Lower lobe of right lung (tissue), 2 donors: ENCODE results near the gene SLC48A1. TPM values are rescaled to one million over a fixed set of nuclear protein-coding genes. Genes with fewer than 3 reads are reported as not detected.

Source experiments
- ATAC-seq, 2 donors: fragments of 200-7000 bp; cut with Tn5 transposase; one replicate each; pipeline ENCODE4 v1.9.1; 2020 to 2022; ENCODE audit warnings: mild to moderate bottlenecking in 2 of 2, moderate library complexity in 2 of 2
- DNase-seq: peaks from one replicate; pipeline ENCODE4 v3.0.0-alpha.2; 2020
- H3K27ac ChIP-seq: fragments of 200-600 bp; one replicate; pipeline ENCODE4 v1.8.0; 2022
- H3K27me3 ChIP-seq: fragments of 200-600 bp; one replicate; pipeline ENCODE4 v1.8.0; 2022; ENCODE audit warnings: low read depth
- H3K36me3 ChIP-seq: fragments of 200-600 bp; one replicate; pipeline ENCODE4 v1.8.0; 2022; ENCODE audit warnings: mild to moderate bottlenecking
- H3K4me1 ChIP-seq: fragments of 200-600 bp; one replicate; pipeline ENCODE4 v1.8.0; 2022
- H3K4me3 ChIP-seq: fragments of 200-600 bp; one replicate; pipeline ENCODE4 v1.8.0; 2022; ENCODE audit warnings: mild to moderate bottlenecking
- H3K9me3 ChIP-seq: fragments of 200-600 bp; one replicate; pipeline ENCODE4 v1.8.0; 2022
- intact Hi-C: fragments of 100-400 bp; cut with DNase I; formaldehyde crosslinking; loops from one replicate; pipeline ENCODE4 v1.11.0; 2022
- total RNA-seq: library from RNA; stranded (reverse); fragmentation: NEBNext Ultra II Directional; extraction: Animal tissue kit (Norgen Biotek cat#: 25700); gene quantifications from one replicate; pipeline ENCODE4 v1.2.1, GENCODE V29; 2021
- TF ChIP-seq, protein P1 (sequence below): fragments of 200-600 bp; IDR thresholded peaks from one replicate; pipeline ENCODE4 v1.8.0; 2022; ENCODE audit warnings: antibody characterized with exemption, mild to moderate bottlenecking
- donor health status: DM: no; HTN: yes; CAD: no; lungs with severe emphysema.

Gene SLC48A1
- total RNA-seq, 1 donor from 2014 or later = 39.9 TPM

DNA sequence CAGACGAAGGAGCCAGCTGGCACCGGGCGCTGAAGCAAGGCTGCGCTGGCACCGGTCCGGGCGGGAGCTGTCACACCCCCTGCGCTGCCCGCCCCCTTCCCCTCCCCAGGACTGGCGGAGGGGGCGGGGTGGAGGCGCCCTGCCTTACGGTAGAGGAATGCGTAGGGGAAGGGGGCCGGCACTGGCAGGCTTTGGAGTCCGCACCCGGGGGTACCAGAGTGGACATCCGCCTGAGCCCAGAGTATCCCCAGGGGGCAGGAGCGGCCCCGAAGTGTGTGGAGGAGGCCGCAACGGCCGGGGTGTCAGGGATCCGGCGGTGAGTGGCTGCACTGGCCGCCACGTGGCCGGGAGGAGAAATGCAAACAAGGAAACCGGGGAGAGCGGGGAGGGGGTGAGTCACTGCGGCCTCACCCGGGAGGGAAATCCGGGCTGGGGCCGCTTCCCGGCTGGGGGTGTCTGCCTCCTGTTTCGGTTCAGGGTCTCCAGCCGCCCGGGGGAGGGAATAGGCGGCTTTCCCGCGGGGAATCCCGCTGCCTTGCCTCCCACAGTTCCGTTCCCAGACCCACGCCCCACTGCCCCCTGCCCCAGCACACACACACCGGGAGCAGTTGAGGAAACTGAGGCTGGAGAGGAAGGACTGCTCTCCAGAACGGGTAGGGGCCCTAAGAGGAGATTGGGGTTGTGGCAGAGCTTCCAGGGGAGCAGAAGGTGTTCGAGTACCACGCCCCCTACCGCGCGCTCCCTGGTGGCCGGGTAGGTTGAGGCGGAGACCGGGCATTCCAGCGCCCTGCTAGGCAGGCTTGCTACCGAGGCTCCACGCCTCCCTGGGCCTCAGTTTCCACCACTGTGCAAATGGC lies 14.0 kb upstream of the SLC48A1 start, which contains the start of gene RAPGEF3:
TSS of gene RAPGEF3 (minus strand) at position 47 of the 857 bp plus-strand sequence. CDS start 324 bp downstream, outside the sequence.
- H3K4me1 ChIP-seq = peaks cover 47% of the 10 kb centered on the region
- H3K36me3 ChIP-seq = no peaks in the 10 kb centered on the region
- intact Hi-C loops = no loop called here
- ATAC-seq = peak; percentile 92 to 93
- H3K27me3 ChIP-seq = no peaks in the 10 kb centered on the region
- TF ChIP-seq, protein P1, sequence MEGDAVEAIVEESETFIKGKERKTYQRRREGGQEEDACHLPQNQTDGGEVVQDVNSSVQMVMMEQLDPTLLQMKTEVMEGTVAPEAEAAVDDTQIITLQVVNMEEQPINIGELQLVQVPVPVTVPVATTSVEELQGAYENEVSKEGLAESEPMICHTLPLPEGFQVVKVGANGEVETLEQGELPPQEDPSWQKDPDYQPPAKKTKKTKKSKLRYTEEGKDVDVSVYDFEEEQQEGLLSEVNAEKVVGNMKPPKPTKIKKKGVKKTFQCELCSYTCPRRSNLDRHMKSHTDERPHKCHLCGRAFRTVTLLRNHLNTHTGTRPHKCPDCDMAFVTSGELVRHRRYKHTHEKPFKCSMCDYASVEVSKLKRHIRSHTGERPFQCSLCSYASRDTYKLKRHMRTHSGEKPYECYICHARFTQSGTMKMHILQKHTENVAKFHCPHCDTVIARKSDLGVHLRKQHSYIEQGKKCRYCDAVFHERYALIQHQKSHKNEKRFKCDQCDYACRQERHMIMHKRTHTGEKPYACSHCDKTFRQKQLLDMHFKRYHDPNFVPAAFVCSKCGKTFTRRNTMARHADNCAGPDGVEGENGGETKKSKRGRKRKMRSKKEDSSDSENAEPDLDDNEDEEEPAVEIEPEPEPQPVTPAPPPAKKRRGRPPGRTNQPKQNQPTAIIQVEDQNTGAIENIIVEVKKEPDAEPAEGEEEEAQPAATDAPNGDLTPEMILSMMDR = peak; percentile 54
- DNase-seq = peak; percentile 90
- no peaks in the 10 kb centered on the region for H3K9me3 ChIP-seq
- peak within 1 kb of the TSS; percentile 68 for H3K4me3 ChIP-seq
- peak within 1 kb of the TSS; percentile 84 for H3K27ac ChIP-seq

DNA sequence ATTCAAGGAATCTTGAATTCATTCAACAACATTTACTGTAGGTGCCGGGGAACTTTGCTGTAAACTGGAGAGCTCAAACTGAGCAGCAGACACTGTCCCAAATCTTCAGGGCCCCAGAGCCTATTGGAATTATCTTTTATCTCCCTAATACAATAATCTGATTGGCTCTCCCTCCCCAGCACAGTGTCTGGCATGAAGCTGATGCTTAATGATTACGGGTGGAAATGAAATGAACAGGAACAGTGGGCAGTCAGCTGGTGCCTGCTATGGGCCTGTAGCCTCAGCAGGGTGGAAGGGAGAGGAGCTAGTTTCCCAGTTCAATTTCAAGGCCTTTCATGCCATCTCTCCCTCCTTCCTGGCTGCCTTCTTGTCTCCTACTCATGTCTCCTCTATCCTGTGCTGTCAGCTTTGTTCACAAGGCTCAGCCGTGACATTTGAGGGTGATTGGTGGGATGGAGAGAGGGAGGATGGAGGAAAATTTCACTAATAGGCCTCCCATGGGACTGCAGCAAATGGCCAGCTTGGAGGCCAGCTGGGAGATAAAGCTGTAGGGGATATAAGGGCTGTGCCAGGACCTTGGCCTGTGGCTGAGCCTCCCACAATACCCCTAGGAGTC lies 10.1 kb upstream of the SLC48A1 start:
- Histone ChIP-seq H3K27me3 (no peaks in the 10 kb centered on the region), H3K27ac (no peak overlapping the region), H3K4me3 (no peak overlapping the region), H3K4me1 (peaks cover 9% of the 10 kb centered on the region), H3K36me3 (no peaks in the 10 kb centered on the region), H3K9me3 (no peaks in the 10 kb centered on the region)
- DNase-seq = no peak
- intact Hi-C loops = no loop called here
- TF ChIP-seq, protein P1 = no peak
- ATAC-seq = no peak

DNA sequence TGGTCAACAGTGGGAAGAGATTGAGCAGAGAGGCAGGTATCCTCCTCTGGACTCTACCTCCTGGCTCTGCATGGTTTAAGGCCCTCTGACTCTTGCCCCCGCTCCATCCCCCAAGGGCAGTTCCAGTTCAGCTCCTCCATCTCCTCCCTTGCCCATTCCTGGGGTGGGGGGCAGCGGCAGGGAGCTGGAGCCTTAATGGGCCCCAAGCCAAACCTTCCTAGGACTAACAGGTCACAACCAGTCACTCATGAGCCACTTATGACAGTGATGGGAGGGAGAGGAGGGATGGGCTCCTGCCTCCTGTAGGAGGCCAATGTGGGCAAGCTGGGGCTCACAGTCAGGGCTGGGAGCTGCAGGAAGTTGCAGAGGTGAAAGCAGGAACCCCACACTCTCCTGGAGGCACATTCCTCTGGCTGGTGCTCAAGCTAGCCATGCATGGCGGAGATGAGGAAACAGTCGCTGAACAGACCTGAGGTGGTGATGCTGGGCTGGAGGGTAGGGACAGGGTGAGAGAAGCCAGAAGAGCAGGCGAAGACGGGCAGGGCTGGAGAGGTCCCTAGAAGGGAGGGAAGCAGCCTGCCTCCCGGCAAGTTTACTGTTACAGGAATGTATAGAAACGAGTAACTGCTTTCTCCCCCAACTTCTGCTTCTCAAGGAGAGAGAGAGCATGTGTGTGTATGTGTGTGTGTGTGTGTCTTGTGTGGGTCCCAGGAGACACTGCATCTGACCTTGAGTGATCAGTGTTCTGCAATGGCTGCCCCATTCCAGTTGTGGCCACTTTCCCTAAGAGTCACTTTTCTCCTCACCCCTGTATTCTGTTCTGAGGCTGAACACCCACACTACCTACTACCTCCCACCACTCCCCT lies 9.3 kb upstream of the SLC48A1 start:
- Histone ChIP-seq H3K4me1 (peaks cover 7% of the 10 kb centered on the region), H3K36me3 (no peaks in the 10 kb centered on the region), H3K27ac (no peak overlapping the region), H3K4me3 (no peak overlapping the region), H3K9me3 (no peaks in the 10 kb centered on the region), H3K27me3 (no peaks in the 10 kb centered on the region)
- DNase-seq (peak; percentile 31), ATAC-seq (no peak)
- intact Hi-C loops = no loop called here
- TF ChIP-seq, protein P1 = no peak

DNA sequence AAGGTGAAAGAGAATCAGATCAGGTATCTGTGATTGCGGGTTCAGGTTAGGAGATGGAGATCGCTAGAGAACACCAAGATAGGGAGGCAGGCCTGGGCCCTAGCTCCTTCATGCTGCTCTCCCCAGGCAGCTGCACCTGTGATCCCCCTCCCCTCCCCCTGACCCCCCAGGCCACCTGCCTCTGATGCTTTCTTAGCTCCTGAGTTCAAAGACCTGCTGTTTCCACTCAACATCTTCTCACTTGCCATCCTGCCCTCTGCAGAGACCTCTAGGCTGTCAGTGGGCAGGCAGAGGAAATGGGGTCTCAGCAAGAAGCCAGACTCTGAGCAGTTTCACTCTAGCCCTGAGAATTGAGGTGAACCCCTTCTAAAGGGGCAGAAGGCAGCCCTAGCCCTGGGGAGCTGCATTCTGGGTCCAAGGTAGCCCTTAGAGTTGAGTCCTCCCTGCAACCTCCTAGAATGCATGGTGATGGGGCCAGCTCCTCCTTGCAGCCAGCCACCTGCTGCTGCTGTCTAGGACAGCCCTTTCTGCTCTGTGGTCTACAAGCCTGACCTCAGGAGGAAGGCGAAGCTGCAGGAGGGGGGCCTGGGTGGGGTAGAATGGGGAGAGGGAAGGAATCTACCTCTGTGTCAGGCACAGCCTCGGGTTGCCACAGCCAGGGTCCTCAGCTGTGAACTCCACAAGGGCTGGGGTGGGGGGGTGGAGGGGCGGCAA lies 6.4 kb upstream of the SLC48A1 start:
- no peaks in the 10 kb centered on the region for H3K27me3 ChIP-seq
- no peaks in the 10 kb centered on the region for H3K36me3 ChIP-seq
- H3K9me3 ChIP-seq = no peaks in the 10 kb centered on the region
- no peak overlapping the region for H3K4me3 ChIP-seq
- H3K4me1 ChIP-seq = peaks cover 21% of the 10 kb centered on the region
- no peak overlapping the region for H3K27ac ChIP-seq
- ATAC-seq (peak in 1 of 2 donors; percentile 6), DNase-seq (peak; percentile 31)
- intact Hi-C loops = no loop called here
- TF ChIP-seq, protein P1 = no peak
